DND-41 (cell line): ENCODE measurements around the gene XPO6.

Experiments used
- EZH2 ChIP-seq: IDR thresholded peaks from 3 replicates; pipeline ENCODE4 v1.6.1; 2012; ENCODE audit warnings: borderline replicate concordance, low read depth, mild to moderate bottlenecking, moderate library complexity, low read length, inconsistent platforms; ENCODE audit not compliant: severe bottlenecking
- TF ChIP-seq, protein P1 (sequence below): IDR thresholded peaks from 2 replicates; pipeline ENCODE4 v1.5.1; 2012; ENCODE audit warnings: borderline replicate concordance, low read length, moderate library complexity, mild to moderate bottlenecking; ENCODE audit not compliant: poor library complexity, severe bottlenecking; ENCODE audit errors: extremely low read depth

DNA sequence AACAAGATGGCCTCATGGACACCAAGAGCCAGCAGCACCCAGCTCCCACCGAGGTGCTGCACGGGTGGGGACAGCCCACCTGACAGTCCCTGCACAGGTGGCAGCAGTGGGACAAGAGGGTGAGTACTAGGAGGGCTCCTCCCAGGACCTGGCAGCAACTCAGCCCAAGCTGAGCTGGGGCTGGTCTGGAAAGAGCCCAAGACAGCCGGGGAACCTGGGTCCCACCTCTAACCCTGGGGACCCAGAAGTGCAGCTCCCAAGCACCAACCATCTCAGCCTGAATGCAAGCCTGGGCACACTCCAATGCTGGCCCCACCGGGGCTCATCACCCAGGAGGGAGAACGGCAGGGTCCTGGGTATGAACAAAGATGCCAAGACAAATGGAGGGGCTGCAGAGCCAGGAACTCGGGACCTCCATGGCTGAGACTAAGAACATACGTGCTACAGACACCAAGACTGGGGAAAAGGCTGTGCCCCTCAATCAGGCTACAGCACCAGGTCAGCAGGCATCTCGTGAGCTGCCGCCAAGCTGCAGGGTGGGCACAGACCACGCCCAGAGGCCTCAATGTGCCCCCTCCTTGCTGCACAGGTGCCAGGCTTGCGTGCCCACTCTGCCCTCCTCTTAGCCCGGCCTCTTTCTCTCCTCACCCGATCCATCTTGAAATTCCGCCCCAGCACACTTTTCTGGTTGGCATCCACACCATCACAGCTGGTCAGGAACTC is 110.8 kb downstream of the XPO6 start:
- TF ChIP-seq, protein P1, sequence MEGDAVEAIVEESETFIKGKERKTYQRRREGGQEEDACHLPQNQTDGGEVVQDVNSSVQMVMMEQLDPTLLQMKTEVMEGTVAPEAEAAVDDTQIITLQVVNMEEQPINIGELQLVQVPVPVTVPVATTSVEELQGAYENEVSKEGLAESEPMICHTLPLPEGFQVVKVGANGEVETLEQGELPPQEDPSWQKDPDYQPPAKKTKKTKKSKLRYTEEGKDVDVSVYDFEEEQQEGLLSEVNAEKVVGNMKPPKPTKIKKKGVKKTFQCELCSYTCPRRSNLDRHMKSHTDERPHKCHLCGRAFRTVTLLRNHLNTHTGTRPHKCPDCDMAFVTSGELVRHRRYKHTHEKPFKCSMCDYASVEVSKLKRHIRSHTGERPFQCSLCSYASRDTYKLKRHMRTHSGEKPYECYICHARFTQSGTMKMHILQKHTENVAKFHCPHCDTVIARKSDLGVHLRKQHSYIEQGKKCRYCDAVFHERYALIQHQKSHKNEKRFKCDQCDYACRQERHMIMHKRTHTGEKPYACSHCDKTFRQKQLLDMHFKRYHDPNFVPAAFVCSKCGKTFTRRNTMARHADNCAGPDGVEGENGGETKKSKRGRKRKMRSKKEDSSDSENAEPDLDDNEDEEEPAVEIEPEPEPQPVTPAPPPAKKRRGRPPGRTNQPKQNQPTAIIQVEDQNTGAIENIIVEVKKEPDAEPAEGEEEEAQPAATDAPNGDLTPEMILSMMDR = no peak
- TF ChIP-seq EZH2 = no peak
